ENCODE measurements around the gene DAB1.

DAB1 gene

GRCh38 chr1:56954664-56955063, 469.2 kb downstream of the DAB1 start:
- CTCF ChIA-PET, result no interaction called here
- Histone ChIP-seq H3K27me3 (replicated peaks in 2 of 5; ENCODE audit: control insufficient read depth in 4 of 5, insufficient read depth in 5 of 5, low read length in 4 of 5) (peaks cover 0 to 2% (median 0%) of the 10 kb centered on the region in 5 experiments), H3K36me3 (ENCODE audit: control insufficient read depth in 4 of 4, insufficient read depth in 4 of 4, low read length in 3 of 4) (no peaks in the 10 kb centered on the region), H3K9me3 (ENCODE audit: control extremely low read depth in 1 of 5, control insufficient read depth in 4 of 5, insufficient read depth in 2 of 5, low read depth in 1 of 5, low read length in 4 of 5) (no peaks in the 10 kb centered on the region), H3K4me3 (ENCODE audit: control insufficient read depth in 1 of 7, extremely low read depth in 1 of 7, insufficient read depth in 4 of 7, low read depth in 2 of 7, low read length in 6 of 7) (no peak overlapping the region), H3K27ac (ENCODE audit: insufficient read depth in 1 of 2, low read depth in 1 of 2, low read length in 2 of 2, poor library complexity in 1 of 2, severe bottlenecking in 2 of 2) (no peak overlapping the region), H3K4me1 (ENCODE audit: control extremely low read depth in 1 of 4, control insufficient read depth in 4 of 4, insufficient read depth in 4 of 4, low read length in 3 of 4) (no peaks in the 10 kb centered on the region)
- no CpG with 5 or more reads among the region's 1 CpG for WGBS (ENCODE audit: insufficient coverage)
- POLR2A ChIA-PET, result no interaction called here
- DNase-seq, result no peak

GRCh38 chr1:56953386-56953785, 470.5 kb downstream of the DAB1 start:
- Histone ChIP-seq H3K27me3 (replicated peaks in 2 of 5; ENCODE audit: control insufficient read depth in 4 of 5, insufficient read depth in 5 of 5, low read length in 4 of 5) (peaks cover 0 to 1% (median 0%) of the 10 kb centered on the region in 5 experiments), H3K9me3 (ENCODE audit: control extremely low read depth in 1 of 5, control insufficient read depth in 4 of 5, insufficient read depth in 2 of 5, low read depth in 1 of 5, low read length in 4 of 5) (no peaks in the 10 kb centered on the region), H3K4me3 (ENCODE audit: control insufficient read depth in 1 of 7, extremely low read depth in 1 of 7, insufficient read depth in 4 of 7, low read depth in 2 of 7, low read length in 6 of 7) (no peak overlapping the region), H3K27ac (ENCODE audit: insufficient read depth in 1 of 2, low read depth in 1 of 2, low read length in 2 of 2, poor library complexity in 1 of 2, severe bottlenecking in 2 of 2) (no peak overlapping the region), H3K36me3 (ENCODE audit: control insufficient read depth in 4 of 4, insufficient read depth in 4 of 4, low read length in 3 of 4) (no peaks in the 10 kb centered on the region), H3K4me1 (ENCODE audit: control extremely low read depth in 1 of 4, control insufficient read depth in 4 of 4, insufficient read depth in 4 of 4, low read length in 3 of 4) (no peaks in the 10 kb centered on the region)
- ChIA-PET POLR2A (no interaction called here), CTCF (no interaction called here)
- no peak for DNase-seq
- WGBS (ENCODE audit: insufficient coverage), result 53% methylated on average over 5 of the region's 5 CpGs

GRCh38 chr1:56952501-56952900, 471.4 kb downstream of the DAB1 start:
- Histone ChIP-seq H3K27me3 (replicated peaks in 2 of 5; ENCODE audit: control insufficient read depth in 4 of 5, insufficient read depth in 5 of 5, low read length in 4 of 5) (no peaks in the 10 kb centered on the region), H3K9me3 (ENCODE audit: control extremely low read depth in 1 of 5, control insufficient read depth in 4 of 5, insufficient read depth in 2 of 5, low read depth in 1 of 5, low read length in 4 of 5) (no peaks in the 10 kb centered on the region), H3K27ac (ENCODE audit: insufficient read depth in 1 of 2, low read depth in 1 of 2, low read length in 2 of 2, poor library complexity in 1 of 2, severe bottlenecking in 2 of 2) (no peak overlapping the region), H3K36me3 (ENCODE audit: control insufficient read depth in 4 of 4, insufficient read depth in 4 of 4, low read length in 3 of 4) (no peaks in the 10 kb centered on the region), H3K4me3 (ENCODE audit: control insufficient read depth in 1 of 7, extremely low read depth in 1 of 7, insufficient read depth in 4 of 7, low read depth in 2 of 7, low read length in 6 of 7) (no peak overlapping the region), H3K4me1 (ENCODE audit: control extremely low read depth in 1 of 4, control insufficient read depth in 4 of 4, insufficient read depth in 4 of 4, low read length in 3 of 4) (no peaks in the 10 kb centered on the region)
- DNase-seq, result no peak
- ChIA-PET CTCF (interaction anchor here (0.5 kb wide), 1 partner anchor 68 kb away, joined by 4 read pairs; no protein-coding TSS in a partner anchor), POLR2A (no interaction called here)
- WGBS (ENCODE audit: insufficient coverage), result 89% methylated on average over 6 of the region's 8 CpGs

GRCh38 chr1:56948403-56949023, 475.3 kb downstream of the DAB1 start:
- no peaks in the 10 kb centered on the region for H3K27me3 ChIP-seq (replicated peaks in 2 of 5; ENCODE audit: control insufficient read depth in 4 of 5, insufficient read depth in 5 of 5, low read length in 4 of 5)
- ChIA-PET CTCF (no interaction called here), POLR2A (no interaction called here)
- no peak overlapping the region for H3K4me3 ChIP-seq (ENCODE audit: control insufficient read depth in 1 of 7, extremely low read depth in 1 of 7, insufficient read depth in 4 of 7, low read depth in 2 of 7, low read length in 6 of 7)
- H3K9me3 ChIP-seq (ENCODE audit: control extremely low read depth in 1 of 5, control insufficient read depth in 4 of 5, insufficient read depth in 2 of 5, low read depth in 1 of 5, low read length in 4 of 5), result no peaks in the 10 kb centered on the region
- H3K36me3 ChIP-seq (ENCODE audit: control insufficient read depth in 4 of 4, insufficient read depth in 4 of 4, low read length in 3 of 4), result no peaks in the 10 kb centered on the region
- DNase-seq, result no peak
- no peaks in the 10 kb centered on the region for H3K4me1 ChIP-seq (ENCODE audit: control extremely low read depth in 1 of 4, control insufficient read depth in 4 of 4, insufficient read depth in 4 of 4, low read length in 3 of 4)
- 0% methylated on average over 1 of the region's 1 CpG for WGBS (ENCODE audit: insufficient coverage)
- no peak overlapping the region for H3K27ac ChIP-seq (ENCODE audit: insufficient read depth in 1 of 2, low read depth in 1 of 2, low read length in 2 of 2, poor library complexity in 1 of 2, severe bottlenecking in 2 of 2)
